GM12875 (cell line): Measurements from ENCODE around the gene FGFR3.

Experiments used
- H3K4me3 ChIP-seq: one replicate; pipeline ENCODE4 v1.5.1; 2011; ENCODE audit warnings: low read depth, low read length, control low read depth
- TF ChIP-seq, protein P1 (sequence below): IDR thresholded peaks from 2 replicates; pipeline ENCODE4 v1.5.1; 2011; ENCODE audit warnings: low read depth, mild to moderate bottlenecking, control low read depth, inconsistent platforms, low read length, moderate library complexity, borderline replicate concordance; ENCODE audit not compliant: insufficient read depth

The FGFR3 gene

GRCh38 chr4:1770245-1770644 lies 22.8 kb upstream of the FGFR3 start:
- TF ChIP-seq, protein P1, sequence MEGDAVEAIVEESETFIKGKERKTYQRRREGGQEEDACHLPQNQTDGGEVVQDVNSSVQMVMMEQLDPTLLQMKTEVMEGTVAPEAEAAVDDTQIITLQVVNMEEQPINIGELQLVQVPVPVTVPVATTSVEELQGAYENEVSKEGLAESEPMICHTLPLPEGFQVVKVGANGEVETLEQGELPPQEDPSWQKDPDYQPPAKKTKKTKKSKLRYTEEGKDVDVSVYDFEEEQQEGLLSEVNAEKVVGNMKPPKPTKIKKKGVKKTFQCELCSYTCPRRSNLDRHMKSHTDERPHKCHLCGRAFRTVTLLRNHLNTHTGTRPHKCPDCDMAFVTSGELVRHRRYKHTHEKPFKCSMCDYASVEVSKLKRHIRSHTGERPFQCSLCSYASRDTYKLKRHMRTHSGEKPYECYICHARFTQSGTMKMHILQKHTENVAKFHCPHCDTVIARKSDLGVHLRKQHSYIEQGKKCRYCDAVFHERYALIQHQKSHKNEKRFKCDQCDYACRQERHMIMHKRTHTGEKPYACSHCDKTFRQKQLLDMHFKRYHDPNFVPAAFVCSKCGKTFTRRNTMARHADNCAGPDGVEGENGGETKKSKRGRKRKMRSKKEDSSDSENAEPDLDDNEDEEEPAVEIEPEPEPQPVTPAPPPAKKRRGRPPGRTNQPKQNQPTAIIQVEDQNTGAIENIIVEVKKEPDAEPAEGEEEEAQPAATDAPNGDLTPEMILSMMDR, result no peak
- H3K4me3 ChIP-seq, result no peak overlapping the region

DNA sequence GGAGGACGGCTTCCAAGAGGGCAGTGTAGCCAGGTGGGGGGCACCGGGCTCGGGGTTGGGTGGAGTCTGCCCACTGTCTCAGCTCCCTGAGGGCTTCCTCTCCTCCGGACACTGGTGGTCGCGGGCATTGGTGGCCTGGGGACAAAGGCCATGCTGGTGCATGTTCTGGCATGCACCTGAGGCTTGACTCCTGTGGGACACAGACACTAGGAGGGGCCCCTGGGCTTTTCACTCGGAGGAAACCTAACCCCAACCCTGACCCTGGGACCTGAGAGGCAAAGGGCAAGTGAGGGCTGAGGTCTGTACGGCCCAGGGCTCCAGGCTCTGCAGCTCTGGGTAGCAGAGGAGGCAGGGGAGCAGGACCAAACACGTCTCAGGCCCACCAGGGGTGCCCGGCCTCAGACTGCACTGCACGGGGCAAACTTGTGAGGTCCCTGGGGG lies 22.3 kb upstream of the FGFR3 start:
- H3K4me3 ChIP-seq, result no peak overlapping the region
- TF ChIP-seq, protein P1, result no peak

DNA sequence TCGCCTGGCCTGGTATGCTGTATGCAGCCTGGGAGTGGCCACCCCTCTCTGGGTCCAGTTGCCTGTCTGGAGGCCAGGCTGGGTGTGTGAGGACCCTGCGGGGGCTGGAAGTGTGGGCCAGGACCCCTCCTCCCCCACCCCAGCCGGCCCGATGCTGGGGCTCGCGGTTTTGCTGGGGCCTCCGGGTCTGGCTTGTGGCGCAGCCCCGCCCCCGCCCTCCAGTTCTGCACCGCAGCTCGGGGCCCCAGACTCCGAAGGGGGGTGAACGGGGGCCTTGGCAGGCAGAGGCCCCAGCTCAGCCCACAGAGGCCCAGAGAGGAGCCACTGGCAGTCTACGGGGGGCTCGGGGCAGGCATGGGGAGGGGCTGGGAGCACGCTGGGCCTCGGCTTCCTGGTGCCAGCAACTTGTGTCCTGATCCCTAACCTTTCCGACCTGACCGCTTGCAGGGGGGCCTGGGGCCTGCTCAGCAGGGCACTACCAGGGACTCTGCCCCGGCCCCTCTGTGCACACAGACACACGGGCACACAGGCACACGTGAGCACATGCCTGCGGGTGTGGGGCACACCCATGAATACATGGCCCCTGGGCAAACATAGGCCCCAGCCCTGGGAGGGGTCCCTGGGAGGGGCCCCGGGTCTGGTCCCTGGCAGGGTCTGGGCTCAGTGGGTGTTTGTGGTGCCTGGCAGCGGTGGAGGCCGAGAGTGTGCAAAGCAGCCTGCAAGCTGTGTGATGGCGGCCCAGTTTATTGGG lies 21.4 kb upstream of the FGFR3 start:
- TF ChIP-seq, protein P1, result no peak

DNA sequence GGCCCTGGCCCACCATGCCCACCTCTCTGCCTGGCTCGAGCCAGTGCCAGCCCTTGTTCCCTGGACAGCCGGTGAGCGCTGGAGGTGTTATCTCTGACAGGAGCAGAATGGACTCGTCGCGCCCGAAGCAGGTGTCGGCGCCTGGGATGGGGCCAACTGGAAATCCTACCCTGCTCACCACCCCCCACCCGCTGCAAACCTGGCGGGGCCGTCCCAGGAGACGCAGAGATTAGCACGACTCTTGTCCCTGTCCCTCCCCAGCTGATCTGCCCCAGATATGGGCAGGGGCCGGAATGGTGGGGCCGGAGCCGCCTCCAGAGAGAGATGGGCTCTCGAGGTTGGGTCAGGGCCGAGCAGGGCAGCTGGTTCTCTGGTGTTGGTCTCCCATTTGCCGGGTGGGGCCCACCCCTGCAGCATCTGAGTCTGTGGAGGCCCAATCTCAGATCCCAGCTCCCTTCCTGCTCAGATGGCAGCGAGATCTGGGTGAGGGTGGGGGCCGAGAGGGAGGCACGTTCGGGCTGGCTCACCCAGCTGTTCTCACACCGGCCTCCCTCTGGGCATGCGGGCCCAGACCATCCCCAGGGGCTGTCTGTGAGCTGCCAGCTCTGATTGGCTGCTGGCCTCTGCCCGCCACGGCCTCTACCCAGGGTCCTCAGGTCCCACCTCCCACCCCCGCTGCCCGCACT lies 20.1 kb upstream of the FGFR3 start:
- no peak overlapping the region for H3K4me3 ChIP-seq
- TF ChIP-seq, protein P1, result no peak

More for the DNA sequence above, 21.4 kb upstream of the FGFR3 start:
- no peak overlapping the region for H3K4me3 ChIP-seq

DNA sequence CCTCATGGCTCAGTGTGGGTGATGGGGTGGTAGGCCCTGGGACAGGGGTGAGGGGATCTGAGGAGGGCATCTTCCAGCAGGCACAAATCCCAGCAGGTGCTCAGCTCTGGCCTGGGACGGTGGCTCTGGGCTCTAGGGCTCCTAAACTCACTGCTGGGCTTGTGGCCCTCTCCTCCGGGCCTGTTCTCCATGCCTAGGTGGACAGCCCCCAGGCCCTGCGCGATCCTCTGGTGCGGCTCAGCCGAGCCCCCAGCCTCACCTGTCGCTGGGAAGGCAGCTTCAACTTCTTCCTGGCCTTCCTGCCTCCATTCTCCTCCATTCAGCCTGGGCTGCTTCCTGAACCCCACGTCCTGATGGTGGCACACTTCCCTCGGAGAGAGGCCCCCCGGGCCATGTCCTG lies 19.3 kb upstream of the FGFR3 start:
- TF ChIP-seq, protein P1, result no peak

GRCh38 chr4:1775731-1776500 lies 17.2 kb upstream of the FGFR3 start:
- TF ChIP-seq, protein P1, result no peak
- no peak overlapping the region for H3K4me3 ChIP-seq

More for the DNA sequence above, 19.3 kb upstream of the FGFR3 start:
- no peak overlapping the region for H3K4me3 ChIP-seq
